BJ (cell line): ENCODE data around the gene COPB1. TPM values are rescaled to one million over a fixed set of nuclear protein-coding genes. Genes with fewer than 3 reads are reported as not detected.
A peak's percentile ranks its signal among the peaks of the same experiment; 100 is the strongest.

Experiments used
- CTCF ChIA-PET: fragments of 350-600 bp; formaldehyde crosslinking; extraction: SDS; loops from one replicate; lab custom pipeline; 2021; ENCODE audit warnings: antibody characterized with exemption, inconsistent platforms; lab: Yijun Ruan, JAX
- POLR2A ChIA-PET: fragments of 300-600 bp; sonication (Branson Sonifier 250); formaldehyde crosslinking; extraction: SDS; loops from one replicate; lab custom pipeline; 2021; ENCODE audit warnings: antibody characterized with exemption; lab: Charles Lee
- DNase-seq: peaks from one replicate; pipeline ENCODE4 v3.0.0-alpha.2; 2011; ENCODE audit warnings: low read depth
- H3K27me3 ChIP-seq: 2 replicates; pipeline ENCODE4 v1.6.0; 2011; ENCODE audit warnings: low read length; ENCODE audit not compliant: control insufficient read depth, insufficient read depth
- H3K36me3 ChIP-seq: 2 replicates; pipeline ENCODE4 v1.5.1; 2011; ENCODE audit warnings: low read length; ENCODE audit not compliant: control insufficient read depth, insufficient read depth
- H3K4me3 ChIP-seq: 2 replicates; pipeline ENCODE4 v1.5.1; 2011; ENCODE audit warnings: low read depth, mild to moderate bottlenecking, control low read depth, low read length
- polyA plus RNA-seq: library from polyadenylated mRNA; depleted of rRNA; stranded (reverse); fragments of >200 nt; gene quantifications from 2 replicates; pipeline ENCODE4 v1.2.3, GENCODE V29; 2011
- TF ChIP-seq, protein P1 (sequence below): IDR thresholded peaks from 2 replicates; pipeline ENCODE4 v1.5.1; 2011; ENCODE audit warnings: low read depth, mild to moderate bottlenecking, control low read depth, inconsistent platforms, low read length, moderate library complexity; ENCODE audit not compliant: insufficient read depth

The COPB1 gene
- polyA plus RNA-seq, 1 experiment: 120 TPM

DNA sequence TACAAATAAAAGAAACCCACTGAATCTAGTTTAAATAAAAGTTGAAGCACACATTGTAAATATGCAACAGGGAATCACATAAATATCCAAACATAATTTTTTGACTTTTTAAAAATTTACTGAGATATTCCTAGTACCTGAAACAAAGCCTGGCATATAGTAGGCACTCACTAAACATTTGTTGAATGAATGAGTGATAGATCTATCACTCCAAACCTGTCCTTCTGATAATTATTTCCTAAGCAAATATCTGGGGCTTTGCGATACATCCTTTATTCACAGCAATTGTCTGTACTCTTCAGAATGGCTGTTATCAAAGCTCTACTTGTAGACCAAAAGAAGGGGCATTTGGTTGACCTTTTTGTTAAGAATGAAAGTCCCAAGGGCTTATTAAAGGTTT lies 23.2 kb upstream of the COPB1 start:
- Histone ChIP-seq H3K4me3 (no peak overlapping the region), H3K36me3 (no peaks in the 10 kb centered on the region), H3K27me3 (no peaks in the 10 kb centered on the region)
- POLR2A ChIA-PET: no interaction called here
- CTCF ChIA-PET: interaction anchor here (0.6 to 1.3 kb wide), 2 partner anchors 10 to 229 kb away, joined by 3 read pairs; no protein-coding TSS in a partner anchor
- TF ChIP-seq, protein P1, sequence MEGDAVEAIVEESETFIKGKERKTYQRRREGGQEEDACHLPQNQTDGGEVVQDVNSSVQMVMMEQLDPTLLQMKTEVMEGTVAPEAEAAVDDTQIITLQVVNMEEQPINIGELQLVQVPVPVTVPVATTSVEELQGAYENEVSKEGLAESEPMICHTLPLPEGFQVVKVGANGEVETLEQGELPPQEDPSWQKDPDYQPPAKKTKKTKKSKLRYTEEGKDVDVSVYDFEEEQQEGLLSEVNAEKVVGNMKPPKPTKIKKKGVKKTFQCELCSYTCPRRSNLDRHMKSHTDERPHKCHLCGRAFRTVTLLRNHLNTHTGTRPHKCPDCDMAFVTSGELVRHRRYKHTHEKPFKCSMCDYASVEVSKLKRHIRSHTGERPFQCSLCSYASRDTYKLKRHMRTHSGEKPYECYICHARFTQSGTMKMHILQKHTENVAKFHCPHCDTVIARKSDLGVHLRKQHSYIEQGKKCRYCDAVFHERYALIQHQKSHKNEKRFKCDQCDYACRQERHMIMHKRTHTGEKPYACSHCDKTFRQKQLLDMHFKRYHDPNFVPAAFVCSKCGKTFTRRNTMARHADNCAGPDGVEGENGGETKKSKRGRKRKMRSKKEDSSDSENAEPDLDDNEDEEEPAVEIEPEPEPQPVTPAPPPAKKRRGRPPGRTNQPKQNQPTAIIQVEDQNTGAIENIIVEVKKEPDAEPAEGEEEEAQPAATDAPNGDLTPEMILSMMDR: no peak
- no peak for DNase-seq

DNA sequence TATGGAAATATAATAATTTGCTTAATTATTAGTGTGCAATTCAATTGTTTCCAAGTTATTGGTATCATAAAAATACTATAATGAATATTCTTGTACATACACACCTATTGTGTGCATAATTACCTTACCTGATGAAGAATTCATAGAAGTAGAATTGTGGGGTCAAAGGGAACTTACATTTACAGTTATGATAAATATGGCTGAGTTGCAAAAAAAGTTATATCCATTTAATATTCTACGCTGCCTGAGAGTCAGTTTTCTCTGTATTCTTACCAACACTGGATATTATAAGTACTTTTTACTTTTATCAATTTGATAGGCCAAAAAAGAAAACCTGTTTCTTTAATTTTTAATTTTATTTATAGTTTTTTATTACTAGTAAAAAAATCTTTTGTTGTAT lies 22.6 kb upstream of the COPB1 start:
- no peak for DNase-seq
- Histone ChIP-seq H3K36me3 (no peaks in the 10 kb centered on the region), H3K4me3 (no peak overlapping the region), H3K27me3 (no peaks in the 10 kb centered on the region)
- TF ChIP-seq, protein P1: no peak
- CTCF ChIA-PET: no interaction called here
- POLR2A ChIA-PET: no interaction called here

DNA sequence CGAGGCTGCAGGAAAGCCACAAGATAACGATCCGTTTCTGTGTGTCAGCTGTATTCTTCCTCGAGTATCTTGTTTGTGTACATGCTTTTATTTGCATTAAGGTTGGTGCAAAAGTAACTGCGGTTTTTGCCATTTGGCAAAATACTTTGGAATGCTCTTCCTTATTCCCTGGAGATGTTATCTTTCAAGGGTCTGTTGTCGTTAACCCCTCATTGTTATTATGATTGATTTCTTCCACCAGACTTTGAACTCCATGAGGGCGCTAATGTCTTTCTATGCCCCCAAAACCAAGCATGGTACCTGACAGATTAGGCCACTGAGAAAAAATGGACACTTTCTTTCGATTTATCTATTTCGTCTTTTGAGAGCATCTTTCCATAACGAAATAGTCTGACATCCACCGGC lies 21.1 kb upstream of the COPB1 start:
- POLR2A ChIA-PET: no interaction called here
- CTCF ChIA-PET: interaction anchor here (0.7 kb wide), 1 partner anchor 388 kb away, joined by 3 read pairs; no protein-coding TSS in a partner anchor
- peak overlapping the region; percentile 71 for H3K4me3 ChIP-seq
- TF ChIP-seq, protein P1: no peak
- DNase-seq: no peak
- no peaks in the 10 kb centered on the region for H3K36me3 ChIP-seq
- H3K27me3 ChIP-seq: no peaks in the 10 kb centered on the region

DNA sequence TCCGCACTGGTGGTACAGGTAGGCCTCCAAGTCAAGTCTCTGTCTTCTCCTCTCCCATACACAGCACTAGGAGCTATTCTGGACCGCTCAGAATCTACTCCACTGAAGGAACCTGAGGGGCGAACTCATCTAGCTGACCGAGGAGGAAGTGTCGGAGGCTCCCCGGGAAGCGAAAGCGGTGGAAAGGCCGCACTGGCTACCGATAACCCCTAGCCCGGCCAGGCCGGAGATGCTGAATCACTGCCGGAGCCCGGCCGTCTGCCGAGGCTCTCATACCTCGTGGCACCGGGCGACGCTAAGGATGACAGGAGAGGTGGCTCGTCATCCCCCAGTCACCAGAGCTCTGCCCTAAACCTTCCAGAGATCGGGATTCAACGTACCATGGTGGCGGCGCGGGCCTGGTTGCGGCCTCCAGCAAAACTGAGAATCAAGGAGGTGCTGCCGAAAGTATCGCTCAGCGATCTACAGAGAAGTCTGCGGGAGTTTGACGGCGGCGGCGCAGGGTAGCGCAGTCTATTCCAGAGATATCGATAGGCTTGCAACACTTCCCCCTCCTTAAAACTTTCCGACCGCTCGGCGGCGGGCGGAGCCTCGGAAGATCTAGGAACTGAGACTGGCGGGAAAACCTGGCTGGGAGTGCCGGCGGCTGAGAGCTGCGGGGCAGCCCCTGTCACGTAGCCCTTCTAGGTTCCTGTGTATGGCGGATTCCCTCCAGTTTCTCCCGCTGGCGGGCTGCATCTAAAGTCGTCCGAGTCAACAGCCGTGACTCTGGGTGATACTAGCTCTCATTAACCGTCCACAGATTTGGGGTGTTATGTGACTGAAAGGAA lies 20.5 kb upstream of the COPB1 start, which contains the start of gene PSMA1:
TSS of gene PSMA1 (minus strand) at position 470 of the 830 bp plus-strand sequence. CDS start at position 383, 87 bp downstream.
- POLR2A ChIA-PET: no interaction called here
- TF ChIP-seq, protein P1: no peak
- H3K4me3 ChIP-seq: peak within 1 kb of the TSS; percentile 71
- peak; percentile 86 for DNase-seq
- H3K36me3 ChIP-seq: no peaks in the 10 kb centered on the region
- H3K27me3 ChIP-seq: no peaks in the 10 kb centered on the region
- CTCF ChIA-PET: interaction anchor here (0.7 to 1.4 kb wide), 3 partner anchors 10 to 388 kb away, joined by 3 read pairs; no protein-coding TSS in a partner anchor

DNA sequence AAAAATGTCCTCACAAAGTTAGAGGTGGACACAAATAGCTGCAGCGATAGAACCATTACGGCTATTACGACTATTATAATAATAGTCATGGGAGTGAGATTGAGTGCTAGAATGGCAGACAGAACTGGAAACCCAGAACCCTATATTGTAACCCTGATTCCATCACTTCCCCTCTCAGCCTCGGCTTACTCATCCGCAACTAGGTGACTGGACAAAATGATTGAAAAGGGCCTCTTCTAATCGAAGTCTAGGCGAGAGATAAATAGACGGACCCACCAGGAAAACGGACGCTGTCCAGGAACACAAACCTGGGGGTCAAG lies 19.9 kb upstream of the COPB1 start:
- POLR2A ChIA-PET: no interaction called here
- TF ChIP-seq, protein P1: no peak
- Histone ChIP-seq H3K36me3 (0 out of 2 replicates have a peak, but pooled peaks cover 1% of the 10 kb centered on the region), H3K27me3 (no peaks in the 10 kb centered on the region), H3K4me3 (peak overlapping the region; percentile 71)
- CTCF ChIA-PET: interaction anchor here (1.3 to 1.4 kb wide), 2 partner anchors 9 to 18 kb away, joined by 3 read pairs; no protein-coding TSS in a partner anchor
- DNase-seq: no peak
